Neural cell (in vitro differentiated cells): ENCODE measurements around the gene RUNX1. TPM values are rescaled to one million over a fixed set of nuclear protein-coding genes. Genes with fewer than 3 reads are reported as not detected.

Experiments used
- H2AFZ ChIP-seq: fragments of 200-600, 300-800 bp; sonication (generic), shearing (Covaris generic); 2 replicates; pipeline ENCODE4 v1.6.0; 2014; ENCODE audit warnings: low read depth, mild to moderate bottlenecking, antibody characterized with exemption, low read length, moderate library complexity
- H3F3A ChIP-seq: fragments of 200-600 bp; shearing (Covaris generic); 2 replicates; pipeline ENCODE4 v1.6.1; 2016; ENCODE audit warnings: mild to moderate bottlenecking, moderate library complexity, mixed read lengths, antibody characterized with exemption, low read length; ENCODE audit not compliant: insufficient read depth, poor library complexity, severe bottlenecking
- H3K27ac ChIP-seq: fragments of 200-600, 300-800 bp; sonication (generic), shearing (Covaris generic); 2 replicates; pipeline ENCODE4 v1.5.1; 2014; ENCODE audit warnings: mild to moderate bottlenecking, low read length, moderate library complexity
- H3K27me3 ChIP-seq: fragments of 300-800, 200-600 bp; sonication (generic), shearing (Covaris generic); 2 replicates; pipeline ENCODE4 v1.6.0; 2014; ENCODE audit warnings: mild to moderate bottlenecking, low read depth, low read length, moderate library complexity; ENCODE audit not compliant: insufficient read depth
- H3K36me3 ChIP-seq: fragments of 300-800, 200-600 bp; sonication (generic), shearing (Covaris generic); 2 replicates; pipeline ENCODE4 v1.5.1; 2014; ENCODE audit warnings: mild to moderate bottlenecking, antibody characterized with exemption, low read length, moderate library complexity; ENCODE audit not compliant: insufficient read depth
- H3K4me2 ChIP-seq: fragments of 300-800, 200-600 bp; sonication (generic), shearing (Covaris generic); 2 replicates; pipeline ENCODE4 v1.6.0; 2014; ENCODE audit warnings: mild to moderate bottlenecking, low read length
- H3K4me3 ChIP-seq: fragments of 300-800, 200-600 bp; sonication (generic), shearing (Covaris generic); 2 replicates; pipeline ENCODE4 v1.5.1; 2014; ENCODE audit warnings: mild to moderate bottlenecking, low read length, moderate library complexity
- H3K79me2 ChIP-seq: fragments of 200-600 bp; shearing (Covaris generic); replicated peaks from 2 replicates; pipeline ENCODE4 v1.6.0; 2014; ENCODE audit warnings: mild to moderate bottlenecking, low read length, moderate library complexity; ENCODE audit not compliant: insufficient read depth
- H3K9ac ChIP-seq: fragments of 300-800, 200-600 bp; sonication (generic), shearing (Covaris generic); 2 replicates; pipeline ENCODE4 v1.6.1; 2016; ENCODE audit warnings: mild to moderate bottlenecking, low read length, mixed read lengths
- H3K9me2 ChIP-seq: fragments of 200-600 bp; shearing (Covaris generic); 2 replicates; pipeline ENCODE4 v1.6.1; 2016; ENCODE audit warnings: mild to moderate bottlenecking, low read length, mixed read lengths; ENCODE audit not compliant: insufficient read depth
- H3K9me3 ChIP-seq: fragments of 200-600, 300-800 bp; sonication (generic), shearing (Covaris generic); 2 replicates; pipeline ENCODE4 v1.6.1; 2016; ENCODE audit warnings: mild to moderate bottlenecking, mixed run types, low read length, moderate library complexity, mixed read lengths
- H4K20me1 ChIP-seq: fragments of 200-600 bp; shearing (Covaris generic); 2 replicates; pipeline ENCODE4 v1.6.1; 2016; ENCODE audit warnings: mild to moderate bottlenecking, mixed run types; ENCODE audit not compliant: insufficient read depth
- CTCF ChIP-seq: fragments of 450-650 bp; IDR thresholded peaks from 2 replicates; pipeline ENCODE4 v1.5.1; 2014; ENCODE audit warnings: antibody characterized with exemption, mild to moderate bottlenecking, moderate library complexity; ENCODE audit not compliant: poor library complexity, severe bottlenecking
- EP300 ChIP-seq: fragments of 450-650 bp; conservative IDR thresholded peaks from 2 replicates; pipeline ENCODE4 v1.6.1; 2014; ENCODE audit warnings: antibody characterized with exemption, mild to moderate bottlenecking, moderate library complexity; ENCODE audit not compliant: poor library complexity, severe bottlenecking
- EZH2 ChIP-seq: fragments of 200-600, 300-800 bp; shearing (Covaris generic), sonication (generic); IDR thresholded peaks from 2 replicates; pipeline ENCODE4 v1.6.1; 2014; ENCODE audit warnings: antibody characterized with exemption, low read length, borderline replicate concordance, mild to moderate bottlenecking; ENCODE audit not compliant: insufficient read depth, poor library complexity, severe bottlenecking
- MXI1 ChIP-seq: fragments of 450-650 bp; conservative IDR thresholded peaks from 2 replicates; pipeline ENCODE4 v1.6.1; 2014; ENCODE audit warnings: antibody characterized with exemption, mild to moderate bottlenecking; ENCODE audit not compliant: poor library complexity, severe bottlenecking
- POLR2AphosphoS5 ChIP-seq: IDR thresholded peaks from 2 replicates; pipeline ENCODE4 v1.6.1; 2012
- RAD21 ChIP-seq: fragments of 450-650 bp; conservative IDR thresholded peaks from 2 replicates; pipeline ENCODE4 v1.6.1; 2014; ENCODE audit warnings: antibody characterized with exemption, mild to moderate bottlenecking, moderate library complexity
- SMC3 ChIP-seq: fragments of 450-650 bp; conservative IDR thresholded peaks from 2 replicates; pipeline ENCODE4 v1.6.1; 2014; ENCODE audit warnings: antibody characterized with exemption, mild to moderate bottlenecking, moderate library complexity; ENCODE audit not compliant: poor library complexity
- TAF1 ChIP-seq: IDR thresholded peaks from 2 replicates; pipeline ENCODE4 v1.6.1; 2012; ENCODE audit warnings: low read depth
- polyA plus RNA-seq: library from polyadenylated mRNA; depleted of rRNA; stranded (reverse); fragments of >200 nt; gene quantifications from 2 replicates; pipeline ENCODE4 v1.2.3, GENCODE V29; 2014
- TF ChIP-seq, protein P1 (sequence below): IDR thresholded peaks from 2 replicates; pipeline ENCODE4 v1.6.1; 2012; ENCODE audit warnings: borderline replicate concordance

Gene RUNX1
- polyA plus RNA-seq, 1 donor from 2014 or later: not detected

DNA sequence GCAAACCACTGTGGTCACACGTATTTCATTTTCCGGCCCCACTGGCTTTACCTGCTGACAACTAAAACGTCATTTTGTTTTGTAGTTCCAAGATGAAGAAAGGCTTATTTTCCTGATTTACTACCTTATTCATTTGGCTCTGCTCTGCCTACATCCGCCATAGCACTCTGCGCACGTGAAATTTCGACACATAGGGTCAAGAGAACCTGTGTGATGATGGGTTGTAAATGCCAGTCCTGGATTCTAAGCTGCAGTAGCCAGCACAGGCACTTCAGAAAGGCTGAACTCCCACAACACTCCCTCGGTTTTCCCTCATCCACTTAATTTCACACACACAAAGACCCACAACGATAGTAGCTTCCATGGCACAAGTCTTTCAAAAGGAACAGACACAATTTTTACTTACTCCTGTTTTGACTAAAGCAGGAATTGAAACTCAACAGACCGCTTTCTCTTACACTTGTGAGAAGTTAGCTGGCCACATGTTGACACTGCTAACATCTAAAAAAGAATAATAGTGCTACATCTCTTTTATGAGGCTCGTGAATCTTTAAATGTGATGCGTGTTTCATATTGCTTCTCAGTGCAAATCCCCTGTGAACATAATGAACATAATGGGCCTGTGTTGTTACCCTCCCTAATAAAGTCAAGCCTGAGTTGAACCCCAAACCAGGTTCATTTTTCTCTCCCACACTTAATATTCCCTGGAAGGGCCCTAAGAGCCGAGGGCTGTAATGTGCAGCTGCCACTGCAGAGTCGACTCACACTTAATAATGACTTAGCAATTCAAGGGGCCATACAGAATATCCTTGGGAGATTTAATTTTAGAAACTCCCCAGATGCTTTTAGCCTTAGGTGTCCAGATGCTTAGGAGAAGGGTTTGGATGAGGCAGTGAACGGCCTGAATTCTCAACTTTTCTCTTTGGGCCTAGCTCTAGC, 1.5 kb upstream of the RUNX1 start:
- Histone ChIP-seq H4K20me1 (no peaks in the 10 kb centered on the region), H3K9ac (no peak overlapping the region), H3K4me2 (no peak overlapping the region), H3K27ac (no peak overlapping the region), H3F3A (no peaks in the 10 kb centered on the region), H2AFZ (no peak overlapping the region), H3K9me3 (no peaks in the 10 kb centered on the region), H3K9me2 (no peaks in the 10 kb centered on the region), H3K79me2 (no peaks in the 10 kb centered on the region), H3K27me3 (no peaks in the 10 kb centered on the region), H3K4me3 (no peak overlapping the region), H3K36me3 (no peaks in the 10 kb centered on the region)
- no peak for TF ChIP-seq EP300
- TF ChIP-seq, protein P1, sequence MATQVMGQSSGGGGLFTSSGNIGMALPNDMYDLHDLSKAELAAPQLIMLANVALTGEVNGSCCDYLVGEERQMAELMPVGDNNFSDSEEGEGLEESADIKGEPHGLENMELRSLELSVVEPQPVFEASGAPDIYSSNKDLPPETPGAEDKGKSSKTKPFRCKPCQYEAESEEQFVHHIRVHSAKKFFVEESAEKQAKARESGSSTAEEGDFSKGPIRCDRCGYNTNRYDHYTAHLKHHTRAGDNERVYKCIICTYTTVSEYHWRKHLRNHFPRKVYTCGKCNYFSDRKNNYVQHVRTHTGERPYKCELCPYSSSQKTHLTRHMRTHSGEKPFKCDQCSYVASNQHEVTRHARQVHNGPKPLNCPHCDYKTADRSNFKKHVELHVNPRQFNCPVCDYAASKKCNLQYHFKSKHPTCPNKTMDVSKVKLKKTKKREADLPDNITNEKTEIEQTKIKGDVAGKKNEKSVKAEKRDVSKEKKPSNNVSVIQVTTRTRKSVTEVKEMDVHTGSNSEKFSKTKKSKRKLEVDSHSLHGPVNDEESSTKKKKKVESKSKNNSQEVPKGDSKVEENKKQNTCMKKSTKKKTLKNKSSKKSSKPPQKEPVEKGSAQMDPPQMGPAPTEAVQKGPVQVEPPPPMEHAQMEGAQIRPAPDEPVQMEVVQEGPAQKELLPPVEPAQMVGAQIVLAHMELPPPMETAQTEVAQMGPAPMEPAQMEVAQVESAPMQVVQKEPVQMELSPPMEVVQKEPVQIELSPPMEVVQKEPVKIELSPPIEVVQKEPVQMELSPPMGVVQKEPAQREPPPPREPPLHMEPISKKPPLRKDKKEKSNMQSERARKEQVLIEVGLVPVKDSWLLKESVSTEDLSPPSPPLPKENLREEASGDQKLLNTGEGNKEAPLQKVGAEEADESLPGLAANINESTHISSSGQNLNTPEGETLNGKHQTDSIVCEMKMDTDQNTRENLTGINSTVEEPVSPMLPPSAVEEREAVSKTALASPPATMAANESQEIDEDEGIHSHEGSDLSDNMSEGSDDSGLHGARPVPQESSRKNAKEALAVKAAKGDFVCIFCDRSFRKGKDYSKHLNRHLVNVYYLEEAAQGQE: no peak
- no peak for TF ChIP-seq SMC3
- no peak for TF ChIP-seq CTCF
- TF ChIP-seq RAD21: no peak
- no peak for TF ChIP-seq MXI1
- no peak for TF ChIP-seq TAF1

DNA sequence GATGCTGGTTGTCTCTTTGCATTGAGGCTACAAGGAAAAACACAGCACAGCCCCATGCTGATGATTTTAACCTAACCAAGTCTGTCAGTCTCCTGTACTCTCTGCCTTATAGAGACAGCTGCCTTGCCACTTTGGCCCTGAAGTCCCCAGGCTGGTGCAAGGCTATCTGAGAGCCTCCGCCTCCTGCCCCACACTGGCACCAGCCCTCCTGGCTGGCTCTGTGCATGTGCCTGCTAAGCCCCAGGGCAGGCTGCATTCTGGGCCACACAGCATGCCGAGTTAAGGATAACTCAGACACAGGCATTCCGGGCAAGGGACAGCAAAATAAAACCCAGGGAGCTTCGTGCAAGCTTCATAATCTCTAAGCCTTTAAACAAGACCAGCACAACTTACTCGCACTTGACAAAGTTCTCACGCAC, 910 bp downstream of the RUNX1 start:
- Histone ChIP-seq H3K9ac (no peak overlapping the region), H3K79me2 (no peaks in the 10 kb centered on the region), H3K36me3 (no peaks in the 10 kb centered on the region), H3K9me3 (no peaks in the 10 kb centered on the region), H4K20me1 (no peaks in the 10 kb centered on the region), H3K4me2 (no peak overlapping the region), H3K27ac (no peak overlapping the region), H3K4me3 (no peak overlapping the region), H3K27me3 (no peaks in the 10 kb centered on the region), H3F3A (no peaks in the 10 kb centered on the region), H3K9me2 (no peaks in the 10 kb centered on the region), H2AFZ (no peak overlapping the region)
- TF ChIP-seq SMC3: no peak
- TF ChIP-seq RAD21: no peak
- no peak for TF ChIP-seq TAF1
- TF ChIP-seq CTCF: no peak
- no peak for TF ChIP-seq MXI1
- no peak for TF ChIP-seq EP300
- TF ChIP-seq, protein P1: no peak
- no peak for TF ChIP-seq POLR2AphosphoS5
- no peak for TF ChIP-seq EZH2
